ENCODE results near the gene ACSF2.

The ACSF2 gene

DNA sequence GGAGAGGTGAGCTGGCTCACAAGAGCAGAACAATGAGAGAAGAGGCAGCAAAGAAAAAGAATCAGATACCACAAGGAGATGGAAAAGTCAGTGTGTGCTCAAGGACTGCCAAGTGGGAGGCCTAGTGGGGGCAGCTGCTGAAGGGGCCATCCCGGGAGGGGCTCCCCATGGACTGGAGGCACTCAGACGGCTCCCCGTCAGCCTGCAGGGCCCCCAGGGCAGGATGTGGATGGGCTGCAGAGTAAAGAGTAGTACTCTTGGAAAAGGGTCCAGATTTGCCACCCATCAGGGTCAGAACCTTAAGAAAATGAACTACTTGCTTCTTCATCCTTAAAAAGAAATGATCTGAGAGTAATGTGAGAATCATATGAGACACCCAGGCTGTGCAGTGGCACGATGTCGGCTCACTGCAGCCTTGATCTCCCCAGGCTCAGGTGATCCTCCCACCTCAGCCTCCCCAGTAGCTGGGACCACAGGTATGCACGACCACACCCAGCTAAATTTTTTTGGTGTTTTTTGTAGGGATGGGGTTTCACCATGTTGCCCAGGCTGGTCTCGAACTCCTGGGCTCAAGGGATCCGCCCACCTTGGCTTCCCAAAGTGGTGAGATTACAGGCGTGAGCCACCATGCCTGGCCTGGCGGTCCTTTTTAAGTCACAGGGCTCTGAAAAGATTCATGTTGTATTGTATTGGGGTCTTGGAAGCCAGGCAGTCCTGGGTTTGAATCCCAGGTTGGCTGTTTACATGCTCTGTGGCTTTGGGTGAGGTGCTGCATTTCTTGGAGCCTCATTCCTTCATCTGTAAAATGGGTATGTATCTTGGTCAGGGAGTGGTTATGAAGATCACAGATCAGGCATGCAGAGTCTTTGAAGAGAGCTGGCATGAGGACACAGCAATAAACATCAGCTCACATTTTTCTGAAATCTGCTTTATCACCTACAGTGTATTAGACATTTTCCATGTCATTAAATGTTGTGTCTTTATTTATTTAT, 15.1 kb downstream of the ACSF2 start:
- H3K9ac ChIP-seq (ENCODE audit: low read depth, low read length), result no peak overlapping the region

GRCh38 chr17:50443505-50443974, 17.5 kb downstream of the ACSF2 start:
- Histone ChIP-seq H2AFZ (ENCODE audit: low read depth, low read length) (no peak overlapping the region), H3K27me3 (ENCODE audit: insufficient read depth, low read length, poor library complexity) (no peaks in the 10 kb centered on the region), H3K4me1 (ENCODE audit: insufficient read depth, low read length) (no peaks in the 10 kb centered on the region), H3K9ac (ENCODE audit: low read depth, low read length) (no peak overlapping the region), H4K20me1 (ENCODE audit: insufficient read depth, low read length) (peaks cover 9% of the 10 kb centered on the region; the same call in 1 of the 2 replicates), H3K9me3 (ENCODE audit: insufficient read depth, low read length, severe bottlenecking) (no peaks in the 10 kb centered on the region), H3K36me3 (ENCODE audit: insufficient read depth, low read length) (0 out of 2 replicates have a peak, but pooled peaks cover 7% of the 10 kb centered on the region), H3K4me2 (ENCODE audit: insufficient read depth, low read length) (no peak overlapping the region), H3K27ac (ENCODE audit: low read length) (no peak overlapping the region), H3K79me2 (ENCODE audit: insufficient read depth, low read length) (peaks cover 8% of the 10 kb centered on the region; the same call in 1 of the 2 replicates), H3K4me3 (ENCODE audit: low read depth in 1 of 2, low read length in 2 of 2) (no peak overlapping the region)
- DNase-seq (no peak), ATAC-seq (ENCODE audit: insufficient read depth, low read depth) (no peak)
- TF ChIP-seq, protein P1, sequence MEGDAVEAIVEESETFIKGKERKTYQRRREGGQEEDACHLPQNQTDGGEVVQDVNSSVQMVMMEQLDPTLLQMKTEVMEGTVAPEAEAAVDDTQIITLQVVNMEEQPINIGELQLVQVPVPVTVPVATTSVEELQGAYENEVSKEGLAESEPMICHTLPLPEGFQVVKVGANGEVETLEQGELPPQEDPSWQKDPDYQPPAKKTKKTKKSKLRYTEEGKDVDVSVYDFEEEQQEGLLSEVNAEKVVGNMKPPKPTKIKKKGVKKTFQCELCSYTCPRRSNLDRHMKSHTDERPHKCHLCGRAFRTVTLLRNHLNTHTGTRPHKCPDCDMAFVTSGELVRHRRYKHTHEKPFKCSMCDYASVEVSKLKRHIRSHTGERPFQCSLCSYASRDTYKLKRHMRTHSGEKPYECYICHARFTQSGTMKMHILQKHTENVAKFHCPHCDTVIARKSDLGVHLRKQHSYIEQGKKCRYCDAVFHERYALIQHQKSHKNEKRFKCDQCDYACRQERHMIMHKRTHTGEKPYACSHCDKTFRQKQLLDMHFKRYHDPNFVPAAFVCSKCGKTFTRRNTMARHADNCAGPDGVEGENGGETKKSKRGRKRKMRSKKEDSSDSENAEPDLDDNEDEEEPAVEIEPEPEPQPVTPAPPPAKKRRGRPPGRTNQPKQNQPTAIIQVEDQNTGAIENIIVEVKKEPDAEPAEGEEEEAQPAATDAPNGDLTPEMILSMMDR (IDR thresholded peaks at IDR 0.05; ENCODE audit: borderline replicate concordance, extremely low read depth, low read length, poor library complexity, severe bottlenecking), result no peak
- no peak for TF ChIP-seq EZH2 (IDR thresholded peaks at IDR 0.05; ENCODE audit: borderline replicate concordance, low read depth, low read length, severe bottlenecking)

More for the DNA sequence above, 15.1 kb downstream of the ACSF2 start:
- H3K27ac ChIP-seq (ENCODE audit: low read length), result no peak overlapping the region
- ATAC-seq (ENCODE audit: insufficient read depth, low read depth), result no peak
- H3K27me3 ChIP-seq (ENCODE audit: insufficient read depth, low read length, poor library complexity), result no peaks in the 10 kb centered on the region
- no peak for DNase-seq
- peaks cover 15% of the 10 kb centered on the region; the same call in 1 of the 2 replicates for H3K36me3 ChIP-seq (ENCODE audit: insufficient read depth, low read length)
- H4K20me1 ChIP-seq (ENCODE audit: insufficient read depth, low read length), result peaks cover 9% of the 10 kb centered on the region; the same call in 1 of the 2 replicates
- no peaks in the 10 kb centered on the region for H3K4me1 ChIP-seq (ENCODE audit: insufficient read depth, low read length)
- H3K79me2 ChIP-seq (ENCODE audit: insufficient read depth, low read length), result peaks cover 10% of the 10 kb centered on the region; the same call in 1 of the 2 replicates
- no peak overlapping the region for H3K4me3 ChIP-seq (ENCODE audit: low read depth in 1 of 2, low read length in 2 of 2)
- H3K9me3 ChIP-seq (ENCODE audit: insufficient read depth, low read length, severe bottlenecking), result no peaks in the 10 kb centered on the region
- TF ChIP-seq, protein P1 (IDR thresholded peaks at IDR 0.05; ENCODE audit: borderline replicate concordance, extremely low read depth, low read length, poor library complexity, severe bottlenecking), result no peak
- no peak for TF ChIP-seq EZH2 (IDR thresholded peaks at IDR 0.05; ENCODE audit: borderline replicate concordance, low read depth, low read length, severe bottlenecking)
- H2AFZ ChIP-seq (ENCODE audit: low read depth, low read length), result no peak overlapping the region
- no peak overlapping the region for H3K4me2 ChIP-seq (ENCODE audit: insufficient read depth, low read length)

DNA sequence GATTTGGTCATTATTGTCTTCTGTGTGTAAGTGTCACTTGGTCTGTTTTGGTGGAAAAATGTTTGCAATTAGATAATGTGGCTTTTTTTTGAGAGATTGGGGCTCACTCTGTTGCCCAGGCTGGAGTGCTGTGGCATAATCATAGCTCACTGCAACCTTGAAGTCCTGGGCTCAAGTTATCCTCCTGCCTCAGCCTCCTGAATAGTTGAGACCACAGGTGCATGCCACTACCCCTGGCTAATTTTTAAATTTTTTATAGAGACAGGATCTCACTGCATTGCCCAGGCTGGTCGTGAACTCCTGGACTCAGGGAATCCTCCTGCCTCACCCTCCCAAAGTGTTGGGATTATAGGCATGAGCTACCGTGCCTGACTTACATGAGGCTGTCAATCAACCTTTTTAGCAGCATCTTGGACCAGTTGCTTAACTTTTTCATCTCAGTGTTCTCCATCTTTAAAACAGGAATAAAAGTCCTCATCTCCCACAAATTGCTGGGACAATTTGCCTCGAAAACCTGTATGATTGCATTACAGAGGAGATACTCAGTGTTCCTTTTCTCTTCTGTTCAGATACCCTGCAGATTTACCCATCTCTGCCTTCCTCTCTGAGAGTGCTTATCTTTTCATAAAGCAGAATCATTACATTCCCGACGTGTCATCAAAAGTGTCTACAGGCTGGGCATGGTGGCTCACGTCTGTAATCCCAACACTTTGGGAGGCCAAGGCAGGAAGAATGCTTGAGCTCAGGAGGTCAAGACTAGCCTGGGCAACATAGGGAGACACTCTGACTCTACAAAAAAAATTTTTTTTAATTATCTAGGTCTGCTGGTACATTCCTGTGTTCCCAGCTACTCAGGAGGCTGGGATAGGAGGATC, 19.1 kb downstream of the ACSF2 start:
- H3K27me3 ChIP-seq (ENCODE audit: insufficient read depth, low read length, poor library complexity), result no peaks in the 10 kb centered on the region
- H3K79me2 ChIP-seq (ENCODE audit: insufficient read depth, low read length), result peaks cover 8% of the 10 kb centered on the region; the same call in 1 of the 2 replicates
- no peaks in the 10 kb centered on the region for H3K9me3 ChIP-seq (ENCODE audit: insufficient read depth, low read length, severe bottlenecking)
- ATAC-seq (ENCODE audit: insufficient read depth, low read depth), result no peak
- H3K4me1 ChIP-seq (ENCODE audit: insufficient read depth, low read length), result no peaks in the 10 kb centered on the region
- no peak overlapping the region for H3K9ac ChIP-seq (ENCODE audit: low read depth, low read length)
- H3K4me2 ChIP-seq (ENCODE audit: insufficient read depth, low read length), result no peak overlapping the region
- H3K4me3 ChIP-seq (ENCODE audit: low read depth in 1 of 2, low read length in 2 of 2), result no peak overlapping the region
- peaks cover 5% of the 10 kb centered on the region; the same call in 1 of the 2 replicates for H4K20me1 ChIP-seq (ENCODE audit: insufficient read depth, low read length)
- H2AFZ ChIP-seq (ENCODE audit: low read depth, low read length), result no peak overlapping the region
- no peak for DNase-seq
- H3K27ac ChIP-seq (ENCODE audit: low read length), result no peak overlapping the region
- TF ChIP-seq EZH2 (IDR thresholded peaks at IDR 0.05; ENCODE audit: borderline replicate concordance, low read depth, low read length, severe bottlenecking), result no peak
- TF ChIP-seq, protein P1 (IDR thresholded peaks at IDR 0.05; ENCODE audit: borderline replicate concordance, extremely low read depth, low read length, poor library complexity, severe bottlenecking), result no peak
- H3K36me3 ChIP-seq (ENCODE audit: insufficient read depth, low read length), result 0 out of 2 replicates have a peak, but pooled peaks cover 3% of the 10 kb centered on the region
